ENCODE measurements around the gene CYP3A5.

- TF ChIP-seq, protein P1, sequence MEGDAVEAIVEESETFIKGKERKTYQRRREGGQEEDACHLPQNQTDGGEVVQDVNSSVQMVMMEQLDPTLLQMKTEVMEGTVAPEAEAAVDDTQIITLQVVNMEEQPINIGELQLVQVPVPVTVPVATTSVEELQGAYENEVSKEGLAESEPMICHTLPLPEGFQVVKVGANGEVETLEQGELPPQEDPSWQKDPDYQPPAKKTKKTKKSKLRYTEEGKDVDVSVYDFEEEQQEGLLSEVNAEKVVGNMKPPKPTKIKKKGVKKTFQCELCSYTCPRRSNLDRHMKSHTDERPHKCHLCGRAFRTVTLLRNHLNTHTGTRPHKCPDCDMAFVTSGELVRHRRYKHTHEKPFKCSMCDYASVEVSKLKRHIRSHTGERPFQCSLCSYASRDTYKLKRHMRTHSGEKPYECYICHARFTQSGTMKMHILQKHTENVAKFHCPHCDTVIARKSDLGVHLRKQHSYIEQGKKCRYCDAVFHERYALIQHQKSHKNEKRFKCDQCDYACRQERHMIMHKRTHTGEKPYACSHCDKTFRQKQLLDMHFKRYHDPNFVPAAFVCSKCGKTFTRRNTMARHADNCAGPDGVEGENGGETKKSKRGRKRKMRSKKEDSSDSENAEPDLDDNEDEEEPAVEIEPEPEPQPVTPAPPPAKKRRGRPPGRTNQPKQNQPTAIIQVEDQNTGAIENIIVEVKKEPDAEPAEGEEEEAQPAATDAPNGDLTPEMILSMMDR (IDR thresholded peaks at IDR 0.05): no peak
- TF ChIP-seq EP300 (IDR thresholded peaks at IDR 0.05; ENCODE audit: low read depth): no peak
- no peak for TF ChIP-seq POLR2A (IDR thresholded peaks at IDR 0.05)
Observed at GRCh38 chr7:99642027-99642426, 37.8 kb downstream of the CYP3A5 start.
